Activated naive CD4-positive, alpha-beta T cell treated with anti-CD3 and anti-CD28 coated beads for 36 hours (primary cell): ENCODE data around the gene TRIM56. TPM values are rescaled to one million over a fixed set of nuclear protein-coding genes. Genes with fewer than 3 reads are reported as not detected.
"Not testable (repeated sequence)": the region's sequence is repeated elsewhere in the genome, so short reads cannot be mapped to it uniquely, and the experiment has no call there.

Experiments used
- CTCF ChIA-PET: fragments of 350-600 bp; sonication (Branson Sonifier 250); formaldehyde crosslinking; loops from one replicate; lab custom pipeline; 2021; ENCODE audit warnings: antibody characterized with exemption; lab: Charles Lee
- DNase-seq: peaks from one replicate; pipeline ENCODE4 v3.0.0-alpha.2; 2020
- H3K27ac Mint-ChIP-seq: one replicate; pipeline ENCODE4 v1.8.0; 2021; ENCODE audit warnings: mild to moderate bottlenecking, mixed read lengths
- H3K27me3 Mint-ChIP-seq: one replicate; pipeline ENCODE4 v1.8.0; 2021; ENCODE audit warnings: low read depth, mixed read lengths
- H3K36me3 Mint-ChIP-seq: one replicate; pipeline ENCODE4 v1.8.0; 2021; ENCODE audit warnings: low read depth, mixed read lengths
- H3K4me1 Mint-ChIP-seq: one replicate; pipeline ENCODE4 v1.8.0; 2021; ENCODE audit warnings: low read depth, mixed read lengths
- H3K4me3 Mint-ChIP-seq: one replicate; pipeline ENCODE4 v1.8.0; 2021; ENCODE audit warnings: mild to moderate bottlenecking, moderate library complexity, mixed read lengths
- H3K9me3 Mint-ChIP-seq: one replicate; pipeline ENCODE4 v1.8.0; 2021; ENCODE audit warnings: mixed read lengths
- intact Hi-C: fragments of 100-400 bp; cut with micrococcal nuclease; formaldehyde crosslinking; loops from one replicate; pipeline ENCODE4 v1.15.1; 2023
- total RNA-seq, 2 experiments: library from RNA; stranded (reverse); gene quantifications; one replicate each; pipeline ENCODE4 v1.2.3, GENCODE V29; 2021

Gene TRIM56, protein sequence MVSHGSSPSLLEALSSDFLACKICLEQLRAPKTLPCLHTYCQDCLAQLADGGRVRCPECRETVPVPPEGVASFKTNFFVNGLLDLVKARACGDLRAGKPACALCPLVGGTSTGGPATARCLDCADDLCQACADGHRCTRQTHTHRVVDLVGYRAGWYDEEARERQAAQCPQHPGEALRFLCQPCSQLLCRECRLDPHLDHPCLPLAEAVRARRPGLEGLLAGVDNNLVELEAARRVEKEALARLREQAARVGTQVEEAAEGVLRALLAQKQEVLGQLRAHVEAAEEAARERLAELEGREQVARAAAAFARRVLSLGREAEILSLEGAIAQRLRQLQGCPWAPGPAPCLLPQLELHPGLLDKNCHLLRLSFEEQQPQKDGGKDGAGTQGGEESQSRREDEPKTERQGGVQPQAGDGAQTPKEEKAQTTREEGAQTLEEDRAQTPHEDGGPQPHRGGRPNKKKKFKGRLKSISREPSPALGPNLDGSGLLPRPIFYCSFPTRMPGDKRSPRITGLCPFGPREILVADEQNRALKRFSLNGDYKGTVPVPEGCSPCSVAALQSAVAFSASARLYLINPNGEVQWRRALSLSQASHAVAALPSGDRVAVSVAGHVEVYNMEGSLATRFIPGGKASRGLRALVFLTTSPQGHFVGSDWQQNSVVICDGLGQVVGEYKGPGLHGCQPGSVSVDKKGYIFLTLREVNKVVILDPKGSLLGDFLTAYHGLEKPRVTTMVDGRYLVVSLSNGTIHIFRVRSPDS
- 10 to 100 TPM; 41.4 to 41.7 TPM for total RNA-seq

DNA sequence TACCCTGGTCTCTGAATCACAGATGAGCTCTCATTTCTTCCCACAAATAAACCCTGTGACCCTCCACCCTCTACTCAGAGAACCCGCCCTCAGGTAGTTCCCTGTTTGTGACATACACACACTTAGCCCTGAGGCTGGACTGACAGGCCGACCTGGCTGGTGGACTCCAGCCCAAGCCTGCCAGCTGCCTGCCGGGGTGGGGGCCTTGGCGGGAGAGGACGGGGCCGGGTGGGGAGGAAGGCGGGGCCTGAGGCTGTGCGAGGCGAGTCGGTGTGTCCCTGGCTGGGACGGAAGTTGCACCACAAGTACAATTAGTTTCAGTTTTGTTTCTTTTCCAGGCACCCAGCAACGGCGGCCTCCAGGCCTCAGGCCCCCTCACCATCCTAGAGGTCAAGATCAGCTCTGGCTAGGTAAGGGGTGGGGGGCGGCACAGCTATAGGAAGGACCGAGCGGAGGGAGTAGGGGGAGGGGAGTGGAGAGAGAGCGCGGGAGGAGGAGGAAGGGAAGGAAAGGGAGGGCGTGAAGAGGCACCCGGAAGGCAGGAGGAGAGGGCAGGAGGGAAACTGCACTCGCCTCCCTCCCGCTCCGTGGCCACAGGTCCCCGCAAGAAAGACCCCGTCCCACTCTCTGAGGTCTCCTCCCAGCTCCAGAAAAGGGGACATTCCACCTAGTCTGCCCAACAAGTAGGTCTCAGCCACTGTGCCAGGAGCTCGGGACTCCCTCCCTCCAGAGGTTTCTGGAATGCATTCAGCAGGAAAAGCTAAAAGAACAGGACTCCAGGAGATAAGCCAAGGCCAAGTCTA is at the start of gene TRIM56:
TRIM56 (plus strand) TSS at position 320 of the 803 bp plus-strand sequence. CDS start 1,832 bp downstream, outside the sequence.
- CTCF ChIA-PET, result interaction anchor here (0.7 to 1.7 kb wide), 7 partner anchors 9 to 196 kb away, joined by 3 to 8 read pairs (median 4); partner anchors contain the start of gene UFSP1
- peak within 1 kb of the TSS; percentile 99 for H3K4me3 Mint-ChIP-seq
- peaks cover 19% of the 10 kb centered on the region for H3K36me3 Mint-ChIP-seq
- DNase-seq, result peak; percentile 85
- H3K4me1 Mint-ChIP-seq, result peaks cover 33% of the 10 kb centered on the region
- H3K27me3 Mint-ChIP-seq, result no peaks in the 10 kb centered on the region
- H3K9me3 Mint-ChIP-seq, result no peaks in the 10 kb centered on the region
- intact Hi-C loops, result loop anchor here (1.0 to 2.0 kb wide), 3 partner anchors 53 to 167 kb away; no protein-coding TSS in a partner anchor
- H3K27ac Mint-ChIP-seq, result peak within 1 kb of the TSS; percentile 99

DNA sequence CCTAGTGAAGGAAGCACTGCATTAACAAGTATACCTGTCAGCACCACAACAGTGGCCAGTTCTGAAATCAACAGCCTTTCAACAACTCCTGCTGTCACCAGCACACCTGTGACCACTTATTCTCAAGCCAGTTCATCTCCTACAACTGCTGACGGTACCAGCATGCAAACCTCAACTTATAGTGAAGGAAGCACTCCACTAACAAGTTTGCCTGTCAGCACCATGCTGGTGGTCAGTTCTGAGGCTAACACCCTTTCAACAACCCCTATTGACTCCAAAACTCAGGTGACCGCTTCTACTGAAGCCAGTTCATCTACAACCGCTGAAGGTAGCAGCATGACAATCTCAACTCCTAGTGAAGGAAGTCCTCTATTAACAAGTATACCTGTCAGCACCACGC is 49.3 kb upstream of the TRIM56 start:
- Mint-ChIP-seq H3K27ac (no peak overlapping the region), H3K4me1 (no peaks in the 10 kb centered on the region), H3K9me3 (no peaks in the 10 kb centered on the region), H3K36me3 (no peaks in the 10 kb centered on the region), H3K4me3 (no peak overlapping the region), H3K27me3 (peaks cover 3% of the 10 kb centered on the region)
- CTCF ChIA-PET, result no interaction called here
- intact Hi-C loops, result no loop called here
- DNase-seq, result no peak

DNA sequence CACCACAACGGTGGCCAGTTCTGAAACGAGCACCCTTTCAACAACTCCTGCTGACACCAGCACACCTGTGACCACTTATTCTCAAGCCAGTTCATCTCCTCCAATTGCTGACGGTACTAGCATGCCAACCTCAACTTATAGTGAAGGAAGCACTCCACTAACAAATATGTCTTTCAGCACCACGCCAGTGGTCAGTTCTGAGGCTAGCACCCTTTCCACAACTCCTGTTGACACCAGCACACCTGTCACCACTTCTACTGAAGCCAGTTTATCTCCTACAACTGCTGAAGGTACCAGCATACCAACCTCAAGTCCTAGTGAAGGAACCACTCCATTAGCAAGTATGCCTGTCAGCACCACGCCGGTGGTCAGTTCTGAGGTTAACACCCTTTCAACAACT is 44.0 kb upstream of the TRIM56 start:
- CTCF ChIA-PET, result not testable (repeated sequence)

DNA sequence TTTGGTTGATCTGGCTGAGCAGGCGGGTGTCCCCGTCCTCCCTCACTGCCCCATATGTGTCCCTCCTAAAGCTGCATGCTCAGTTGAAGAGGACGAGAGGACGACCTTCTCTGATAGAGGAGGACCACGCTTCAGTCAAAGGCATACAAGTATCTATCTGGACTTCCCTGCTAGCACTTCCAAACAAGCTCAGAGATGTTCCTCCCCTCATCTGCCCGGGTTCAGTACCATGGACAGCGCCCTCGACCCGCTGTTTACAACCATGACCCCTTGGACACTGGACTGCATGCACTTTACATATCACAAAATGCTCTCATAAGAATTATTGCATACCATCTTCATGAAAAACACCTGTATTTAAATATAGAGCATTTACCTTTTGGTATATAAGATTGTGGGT is 26.9 kb upstream of the TRIM56 start:
- Mint-ChIP-seq H3K27me3 (peaks cover 32% of the 10 kb centered on the region), H3K4me3 (no peak overlapping the region), H3K36me3 (no peaks in the 10 kb centered on the region), H3K9me3 (no peaks in the 10 kb centered on the region), H3K27ac (no peak overlapping the region), H3K4me1 (peaks cover 4% of the 10 kb centered on the region)
- CTCF ChIA-PET, result interaction anchor here (0.6 to 2.6 kb wide), 15 partner anchors 11 to 216 kb away, joined by 3 to 20 read pairs (median 4); partner anchors contain the start of genes ACHE, PLOD3, TRIM56 and UFSP1
- peak; percentile 68 for DNase-seq
- intact Hi-C loops, result loop anchor here (2.0 kb wide), 1 partner anchor 260 kb away; no protein-coding TSS in a partner anchor

More for the DNA sequence above, 44.0 kb upstream of the TRIM56 start:
- H3K27ac Mint-ChIP-seq, H3K4me3 Mint-ChIP-seq, intact Hi-C loops, H3K27me3 Mint-ChIP-seq, H3K9me3 Mint-ChIP-seq, H3K36me3 Mint-ChIP-seq, DNase-seq, H3K4me1 Mint-ChIP-seq: not testable (repeated sequence)

DNA sequence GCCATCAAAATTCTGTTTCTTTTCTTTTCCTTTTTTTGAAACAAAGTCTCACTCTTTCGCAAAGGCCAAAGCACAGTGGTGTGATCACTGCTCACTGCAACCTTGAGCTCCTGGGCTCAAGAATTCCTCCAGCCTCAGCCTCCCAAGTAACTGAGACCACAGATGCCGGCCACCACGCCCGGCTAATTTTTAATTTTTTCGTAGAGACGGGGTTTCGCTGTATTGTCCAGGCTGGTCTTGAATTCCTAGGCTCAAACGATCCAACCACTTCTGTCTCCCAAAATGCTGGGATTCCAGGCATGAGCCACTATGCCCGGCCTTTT is 25.7 kb upstream of the TRIM56 start:
- Mint-ChIP-seq H3K27ac (no peak overlapping the region), H3K36me3 (no peaks in the 10 kb centered on the region), H3K9me3 (no peaks in the 10 kb centered on the region), H3K4me3 (no peak overlapping the region), H3K4me1 (peaks cover 4% of the 10 kb centered on the region), H3K27me3 (peaks cover 35% of the 10 kb centered on the region)
- no peak for DNase-seq
- intact Hi-C loops, result loop anchor here (1.0 to 2.0 kb wide), 3 partner anchors 93 to 261 kb away; partner anchors contain the start of gene ACHE
- CTCF ChIA-PET, result interaction anchor here (0.7 to 2.6 kb wide), 9 partner anchors 9 to 471 kb away, joined by 3 to 20 read pairs (median 4); partner anchors contain the start of genes ACHE and PLOD3

DNA sequence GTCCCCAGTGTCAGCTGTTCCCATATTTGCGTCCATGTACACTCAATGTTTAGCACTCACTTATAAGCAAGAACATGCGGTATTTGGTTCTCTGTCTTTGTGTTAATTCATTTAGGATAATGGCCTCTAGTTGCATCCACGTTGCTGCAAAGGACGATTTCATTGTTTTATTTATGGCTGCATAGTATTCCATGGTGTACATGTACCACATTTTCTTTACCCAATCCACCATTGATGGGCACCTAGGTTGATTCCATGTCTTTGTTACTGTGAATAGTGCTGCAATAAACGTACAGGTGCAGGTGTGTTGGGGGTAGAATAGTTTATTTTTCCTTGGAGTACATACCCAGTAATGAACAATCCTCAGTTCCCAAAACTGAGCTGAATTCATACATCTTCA is 24.3 kb upstream of the TRIM56 start:
- H3K4me1 Mint-ChIP-seq, result peaks cover 4% of the 10 kb centered on the region
- intact Hi-C loops, result no loop called here
- H3K36me3 Mint-ChIP-seq, result no peaks in the 10 kb centered on the region
- H3K27me3 Mint-ChIP-seq, result peaks cover 40% of the 10 kb centered on the region
- H3K9me3 Mint-ChIP-seq, result no peaks in the 10 kb centered on the region
- H3K27ac Mint-ChIP-seq, result no peak overlapping the region
- no peak overlapping the region for H3K4me3 Mint-ChIP-seq
- CTCF ChIA-PET, result interaction anchor here (1.8 kb wide), 1 partner anchor 167 kb away, joined by 7 read pairs; no protein-coding TSS in a partner anchor
- no peak for DNase-seq

DNA sequence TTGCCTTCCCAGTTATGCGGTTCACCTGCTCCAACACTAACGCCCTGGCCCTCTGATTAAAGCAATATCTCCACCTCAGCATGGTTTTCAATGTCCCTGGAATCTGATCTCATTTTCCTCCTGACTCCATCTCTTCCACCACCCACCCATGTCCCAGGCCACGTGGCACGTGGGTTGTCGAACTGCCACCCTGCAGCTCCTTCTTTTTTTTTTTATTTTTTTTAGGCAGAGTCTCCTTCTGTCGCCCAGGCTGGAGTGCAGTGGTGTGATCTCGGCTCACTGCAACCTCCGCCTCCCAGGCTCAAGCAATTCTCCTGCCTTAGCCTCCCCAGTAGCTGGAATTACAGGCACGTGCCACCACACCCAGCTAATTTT is 21.1 kb upstream of the TRIM56 start:
- CTCF ChIA-PET, result interaction anchor here (0.8 to 2.0 kb wide), 2 partner anchors 14 to 166 kb away, joined by 3 to 4 read pairs; no protein-coding TSS in a partner anchor
- intact Hi-C loops, DNase-seq, H3K27ac Mint-ChIP-seq, H3K4me3 Mint-ChIP-seq, H3K36me3 Mint-ChIP-seq, H3K9me3 Mint-ChIP-seq, H3K4me1 Mint-ChIP-seq: not testable (repeated sequence)
- peaks cover 30% of the 10 kb centered on the region for H3K27me3 Mint-ChIP-seq

DNA sequence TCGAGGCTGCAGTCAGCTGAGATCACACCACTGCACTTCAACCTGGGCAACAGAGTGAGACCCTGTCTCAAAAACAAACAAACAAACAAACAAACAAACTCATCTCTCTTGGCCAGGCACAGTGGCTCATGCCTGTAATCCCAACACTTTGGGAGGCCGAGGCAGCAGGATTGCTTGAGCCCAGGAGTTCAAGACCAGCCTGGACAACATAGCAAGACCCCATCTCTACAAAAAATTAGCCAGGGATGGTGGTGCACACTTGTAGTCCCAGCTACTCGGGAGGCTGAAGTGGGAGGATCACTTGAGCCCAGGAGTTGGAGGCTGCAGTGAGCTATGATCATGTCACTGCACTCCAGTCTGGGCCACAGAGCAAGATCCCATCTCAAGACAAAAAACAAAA is 20.1 kb upstream of the TRIM56 start:
- H3K36me3 Mint-ChIP-seq, H3K9me3 Mint-ChIP-seq, intact Hi-C loops, H3K27ac Mint-ChIP-seq, H3K4me1 Mint-ChIP-seq, H3K4me3 Mint-ChIP-seq, DNase-seq: not testable (repeated sequence)
- CTCF ChIA-PET, result interaction anchor here (0.6 to 2.0 kb wide), 2 partner anchors 127 to 167 kb away, joined by 3 to 4 read pairs; no protein-coding TSS in a partner anchor
- H3K27me3 Mint-ChIP-seq, result peaks cover 27% of the 10 kb centered on the region

DNA sequence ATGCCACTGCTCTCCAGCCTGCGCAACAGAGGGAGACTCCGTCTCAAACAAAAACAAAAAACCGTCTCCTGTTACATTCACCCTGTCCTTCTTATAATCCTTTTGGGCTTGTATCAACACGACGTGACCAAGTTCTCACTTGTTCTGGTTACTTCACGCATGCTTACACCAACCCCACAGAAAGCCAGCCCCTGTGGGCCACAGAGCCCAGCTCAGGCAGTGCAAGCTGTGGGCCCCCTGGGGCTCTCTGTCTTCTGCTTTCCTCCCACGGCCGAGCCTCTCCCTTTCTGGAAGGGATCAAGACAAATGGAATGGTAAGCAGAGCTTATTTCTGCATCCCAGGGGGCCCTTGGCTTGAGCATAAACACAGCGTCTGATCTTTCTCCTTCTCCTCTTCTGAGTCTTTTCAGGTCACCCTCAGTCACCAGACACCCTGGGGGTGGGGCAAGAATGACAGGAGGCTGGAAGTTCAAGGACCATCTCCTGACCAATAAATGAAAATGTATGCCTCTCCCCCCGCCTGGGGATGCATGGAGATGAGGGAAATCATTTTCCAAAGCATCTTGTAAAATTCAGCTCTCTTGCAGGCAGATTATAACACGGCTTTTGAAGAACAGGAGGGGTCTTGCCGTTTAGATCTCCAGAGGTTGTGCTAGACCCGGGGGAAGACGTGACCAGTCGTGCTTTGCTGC is 19.0 kb upstream of the TRIM56 start:
- no peaks in the 10 kb centered on the region for H3K4me1 Mint-ChIP-seq
- no peaks in the 10 kb centered on the region for H3K36me3 Mint-ChIP-seq
- H3K9me3 Mint-ChIP-seq, result no peaks in the 10 kb centered on the region
- no peak for DNase-seq
- no peak overlapping the region for H3K4me3 Mint-ChIP-seq
- intact Hi-C loops, result no loop called here
- no peak overlapping the region for H3K27ac Mint-ChIP-seq
- CTCF ChIA-PET, result interaction anchor here (1.1 kb wide), 2 partner anchors 14 to 265 kb away, joined by 3 to 4 read pairs; no protein-coding TSS in a partner anchor
- H3K27me3 Mint-ChIP-seq, result peaks cover 23% of the 10 kb centered on the region

DNA sequence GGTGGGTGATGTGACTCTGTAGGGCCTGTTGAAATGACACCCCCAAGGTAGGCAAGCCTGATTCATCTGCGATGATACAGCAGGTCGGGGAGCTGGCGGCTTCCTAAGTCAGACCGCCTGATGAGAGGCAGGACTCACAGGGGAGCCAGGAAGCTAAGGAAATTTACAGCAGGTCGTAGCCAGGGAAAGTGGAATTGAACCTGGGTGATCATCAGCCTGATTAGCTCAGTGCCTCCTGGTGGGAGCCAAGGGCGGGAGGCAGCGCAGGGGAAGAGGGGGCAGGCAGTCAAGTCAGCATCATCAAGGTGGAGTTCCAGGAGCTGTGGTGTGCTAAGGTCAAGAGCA is 18.5 kb upstream of the TRIM56 start:
- DNase-seq, result no peak
- Mint-ChIP-seq H3K9me3 (no peaks in the 10 kb centered on the region), H3K27ac (no peak overlapping the region), H3K36me3 (no peaks in the 10 kb centered on the region), H3K4me1 (no peaks in the 10 kb centered on the region), H3K4me3 (no peak overlapping the region), H3K27me3 (peaks cover 20% of the 10 kb centered on the region)
- intact Hi-C loops, result no loop called here
- CTCF ChIA-PET, result interaction anchor here (1.1 kb wide), 2 partner anchors 13 to 266 kb away, joined by 3 to 4 read pairs; no protein-coding TSS in a partner anchor

DNA sequence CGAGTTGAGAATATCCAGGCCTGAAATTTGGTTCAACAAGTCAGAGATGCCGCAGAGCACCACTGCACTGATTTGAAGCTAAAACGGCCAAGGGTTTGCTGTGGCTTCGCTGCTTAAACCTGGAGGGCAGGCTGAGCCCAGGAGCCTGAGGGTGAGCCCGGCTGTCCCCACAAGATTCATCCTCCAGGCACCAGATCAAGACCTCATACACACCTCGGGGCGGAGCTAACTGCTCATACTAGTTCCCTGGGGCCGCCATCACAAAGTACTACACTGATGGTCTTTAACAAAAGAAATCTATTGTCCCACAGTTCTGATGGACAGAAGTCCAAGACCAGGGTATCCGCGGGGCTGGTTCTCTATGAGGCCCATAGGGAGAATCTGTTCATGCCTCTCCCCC is 16.9 kb upstream of the TRIM56 start:
- Mint-ChIP-seq H3K9me3 (no peaks in the 10 kb centered on the region), H3K27me3 (peaks cover 20% of the 10 kb centered on the region), H3K27ac (no peak overlapping the region), H3K4me3 (no peak overlapping the region), H3K36me3 (no peaks in the 10 kb centered on the region), H3K4me1 (no peaks in the 10 kb centered on the region)
- no peak for DNase-seq
- intact Hi-C loops, result no loop called here
- CTCF ChIA-PET, result no interaction called here
